ENCODE data around the gene NGFR.

NGFR gene

GRCh38 chr17:49472527-49472926 lies 22.6 kb upstream of the NGFR start:
- no peak for DNase-seq (ENCODE audit: low spot score)
- no peak overlapping the region for H3K27ac ChIP-seq (ENCODE audit: poor library complexity, severe bottlenecking)
- no peaks in the 10 kb centered on the region for H3K4me1 ChIP-seq (ENCODE audit: insufficient read depth, poor library complexity, severe bottlenecking)
- no peaks in the 10 kb centered on the region for H3K36me3 ChIP-seq (ENCODE audit: low read depth)
- ATAC-seq (ENCODE audit: low read depth): no peak
- no peak overlapping the region for H3K4me3 ChIP-seq (ENCODE audit: severe bottlenecking)
- peaks cover 24% of the 10 kb centered on the region for H3K27me3 ChIP-seq (ENCODE audit: insufficient read depth, poor library complexity, severe bottlenecking)
- TF ChIP-seq CTCF (IDR thresholded peaks at IDR 0.05; ENCODE audit: poor library complexity, severe bottlenecking): no peak
- H3K9me3 ChIP-seq (ENCODE audit: severe bottlenecking): peaks cover 2% of the 10 kb centered on the region

DNA sequence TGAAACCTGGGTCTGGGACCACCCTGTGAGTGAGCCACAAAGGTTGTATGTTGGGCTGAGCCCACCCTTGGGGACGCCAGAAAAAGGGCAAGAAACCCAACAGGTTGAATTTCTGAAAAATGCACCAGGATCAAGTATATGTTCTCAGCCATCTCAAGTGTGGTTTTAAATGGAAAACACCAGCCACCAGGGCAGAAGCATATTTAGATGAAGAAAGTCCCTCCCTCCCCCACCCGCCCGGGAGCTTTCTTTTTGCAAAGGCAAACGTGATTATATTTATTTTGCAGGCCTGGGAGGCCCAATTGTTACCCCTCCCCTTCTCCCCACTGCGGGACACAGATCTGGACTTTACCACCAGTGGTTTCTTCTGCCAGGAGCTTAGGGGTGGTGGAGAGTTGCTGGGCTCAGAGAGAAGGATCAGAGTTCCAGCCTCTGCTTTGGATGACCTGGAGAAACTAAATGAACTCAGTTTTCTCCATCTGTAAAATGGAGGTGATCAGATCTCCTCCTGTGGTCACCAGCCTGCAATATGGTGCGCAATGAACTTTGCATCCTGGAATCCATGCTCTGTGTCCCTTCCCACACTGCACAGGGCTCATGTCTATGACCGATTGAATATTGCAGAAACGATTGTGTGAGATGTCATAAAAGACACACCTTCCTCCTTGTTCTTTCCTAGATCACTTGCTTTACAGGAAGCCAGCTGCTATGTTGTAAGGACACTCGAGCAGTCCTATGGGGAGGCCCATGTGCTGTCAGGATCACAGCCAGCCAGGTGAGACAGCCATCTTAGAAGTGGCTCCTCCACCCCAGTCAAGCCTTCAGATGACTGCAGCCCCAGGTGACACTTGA lies 21.0 kb upstream of the NGFR start:
- peaks cover 31% of the 10 kb centered on the region for H3K27me3 ChIP-seq (ENCODE audit: insufficient read depth, poor library complexity, severe bottlenecking)
- no peaks in the 10 kb centered on the region for H3K36me3 ChIP-seq (ENCODE audit: low read depth)
- ATAC-seq (ENCODE audit: low read depth) (no peak), DNase-seq (ENCODE audit: low spot score) (no peak)
- H3K4me1 ChIP-seq (ENCODE audit: insufficient read depth, poor library complexity, severe bottlenecking): no peaks in the 10 kb centered on the region
- H3K27ac ChIP-seq (ENCODE audit: poor library complexity, severe bottlenecking): no peak overlapping the region
- no peak for TF ChIP-seq CTCF (IDR thresholded peaks at IDR 0.05; ENCODE audit: poor library complexity, severe bottlenecking)
- no peak overlapping the region for H3K4me3 ChIP-seq (ENCODE audit: severe bottlenecking)
- H3K9me3 ChIP-seq (ENCODE audit: severe bottlenecking): peaks cover 2% of the 10 kb centered on the region

- Histone ChIP-seq H3K27ac (ENCODE audit: poor library complexity, severe bottlenecking) (no peak overlapping the region), H3K36me3 (ENCODE audit: low read depth) (no peaks in the 10 kb centered on the region), H3K27me3 (ENCODE audit: insufficient read depth, poor library complexity, severe bottlenecking) (peaks cover 12% of the 10 kb centered on the region), H3K4me1 (ENCODE audit: insufficient read depth, poor library complexity, severe bottlenecking) (no peaks in the 10 kb centered on the region), H3K4me3 (ENCODE audit: severe bottlenecking) (no peak overlapping the region), H3K9me3 (ENCODE audit: severe bottlenecking) (peaks cover 2% of the 10 kb centered on the region)
- TF ChIP-seq CTCF (IDR thresholded peaks at IDR 0.05; ENCODE audit: poor library complexity, severe bottlenecking): no peak
- DNase-seq (ENCODE audit: low spot score) (no peak), ATAC-seq (ENCODE audit: low read depth) (no peak)
These were observed 17.4 kb upstream of the NGFR start for GRCh38 chr17:49477709-49478108.

GRCh38 chr17:49480836-49481615 lies 14.1 kb upstream of the NGFR start:
- Histone ChIP-seq H3K9me3 (ENCODE audit: severe bottlenecking) (no peaks in the 10 kb centered on the region), H3K4me3 (ENCODE audit: severe bottlenecking) (no peak overlapping the region), H3K27ac (ENCODE audit: poor library complexity, severe bottlenecking) (no peak overlapping the region), H3K27me3 (ENCODE audit: insufficient read depth, poor library complexity, severe bottlenecking) (peaks cover 12% of the 10 kb centered on the region), H3K4me1 (ENCODE audit: insufficient read depth, poor library complexity, severe bottlenecking) (no peaks in the 10 kb centered on the region), H3K36me3 (ENCODE audit: low read depth) (no peaks in the 10 kb centered on the region)
- DNase-seq (ENCODE audit: low spot score) (no peak), ATAC-seq (ENCODE audit: low read depth) (no peak)
- no peak for TF ChIP-seq CTCF (IDR thresholded peaks at IDR 0.05; ENCODE audit: poor library complexity, severe bottlenecking)
